GM12878 (cell line): ENCODE data around the gene ABI1. TPM values are rescaled to one million over a fixed set of nuclear protein-coding genes. Genes with fewer than 3 reads are reported as not detected.

Experiments used
- ATAC-seq: fragments of 200-7000 bp; cut with Tn5 transposase; 3 replicates; pipeline ENCODE4 v1.9.1; 2020; ENCODE audit warnings: mild to moderate bottlenecking, moderate library complexity
- BruUV-seq: library from RNA; stranded (reverse); fragments of 400-500 nt; replicated peaks from 2 replicates; lab custom pipeline; 2021; lab: Mats Ljungman, UMichigan
- CTCF ChIA-PET: fragments of 300-600 bp; sonication (Branson Sonifier 250); formaldehyde crosslinking; extraction: SDS; loops from one replicate; lab custom pipeline; 2021; ENCODE audit warnings: inconsistent platforms; lab: Yijun Ruan, JAX
- POLR2A ChIA-PET: fragments of 350-600 bp; formaldehyde crosslinking; extraction: SDS; loops from one replicate; lab custom pipeline; 2021; ENCODE audit warnings: inconsistent platforms; lab: Charles Lee
- RAD21 ChIA-PET: fragments of 300-600 bp; sonication (Branson Sonifier 250); formaldehyde crosslinking; loops from one replicate; lab custom pipeline; 2023; ENCODE audit warnings: antibody characterized with exemption; ENCODE audit not compliant: unreplicated experiment; lab: Charles Lee
- SMC1A ChIA-PET: fragments of 300-600 bp; sonication (Branson Sonifier 250); formaldehyde crosslinking; loops from one replicate; lab custom pipeline; 2023; ENCODE audit not compliant: unreplicated experiment, uncharacterized antibody; lab: Charles Lee
- DNase-seq: peaks from one replicate; pipeline ENCODE4 v3.0.0-alpha.2; 2011; ENCODE audit warnings: low read depth, low spot score
- FAIRE-seq: peaks from 3 replicates; lab custom pipeline; 2011; peaks lifted over from hg19 to GRCh38; lab: Jason Lieb, UNC
- H2AFZ ChIP-seq: 2 replicates; pipeline ENCODE4 v1.6.0; 2011; ENCODE audit warnings: low read depth, low read length, control low read depth; ENCODE audit not compliant: control insufficient read depth
- H3K27ac ChIP-seq: 2 replicates; pipeline ENCODE4 v1.5.1; 2011; ENCODE audit warnings: control low read depth; ENCODE audit not compliant: control insufficient read depth, insufficient read depth
- H3K27me3 ChIP-seq, 2 experiments: replicated peaks in 1 of 2; 2 replicates each; pipeline versions ENCODE4 v1.6.0 to v1.6.1; 2011; ENCODE audit warnings: low read length in 1 of 2; ENCODE audit not compliant: control insufficient read depth in 2 of 2, insufficient read depth in 2 of 2
- H3K36me3 ChIP-seq, 2 experiments: 2 replicates each; pipeline ENCODE4 v1.5.1; 2011; ENCODE audit warnings: low read length in 1 of 2; ENCODE audit not compliant: control insufficient read depth in 2 of 2, insufficient read depth in 2 of 2
- H3K4me1 ChIP-seq: 2 replicates; pipeline ENCODE4 v1.6.1; 2011; ENCODE audit warnings: mild to moderate bottlenecking, low read length, moderate library complexity, mixed read lengths; ENCODE audit not compliant: control insufficient read depth, insufficient read depth
- H3K4me2 ChIP-seq: 2 replicates; pipeline ENCODE4 v1.6.0; 2011; ENCODE audit warnings: control low read depth; ENCODE audit not compliant: control insufficient read depth, insufficient read depth
- H3K4me3 ChIP-seq: fragments of 200-600 bp; sonication (generic); 2 replicates; pipeline ENCODE4 v1.5.1; 2016
- H3K79me2 ChIP-seq: 2 replicates; pipeline ENCODE4 v1.6.0; 2011; ENCODE audit warnings: low read length; ENCODE audit not compliant: control insufficient read depth, insufficient read depth
- H3K9ac ChIP-seq: 2 replicates; pipeline ENCODE4 v1.8.0; 2011; ENCODE audit warnings: low read length, control low read depth, mixed read lengths; ENCODE audit not compliant: control insufficient read depth, insufficient read depth
- H3K9me3 ChIP-seq: replicated peaks from 3 replicates; pipeline ENCODE4 v1.5.1; 2011; ENCODE audit warnings: mild to moderate bottlenecking, low read length; ENCODE audit not compliant: control insufficient read depth, insufficient read depth
- H4K20me1 ChIP-seq: 2 replicates; pipeline ENCODE4 v1.6.0; 2011; ENCODE audit not compliant: control insufficient read depth, insufficient read depth
- ATF7 ChIP-seq: fragments of 450-650 bp; IDR thresholded peaks from 2 replicates; pipeline ENCODE4 v1.6.1; 2016; ENCODE audit warnings: low read depth, mild to moderate bottlenecking
- BRCA1 ChIP-seq: IDR thresholded peaks from 2 replicates; pipeline ENCODE4 v1.6.1; 2011; ENCODE audit warnings: low read depth, low read length, improper control_type of control experiment
- EED ChIP-seq: sonication (generic); IDR thresholded peaks from 2 replicates; pipeline ENCODE4 v1.6.1; 2016; ENCODE audit warnings: antibody characterized with exemption, low read depth
- EGR1 ChIP-seq, 2 experiments: IDR thresholded peaks; 1 replicate in 1 of 2; 2 replicates in 1 of 2; pipeline ENCODE4 v1.6.1; 2011 to 2012; ENCODE audit warnings: low read depth in 2 of 2, low read length in 2 of 2, borderline replicate concordance in 1 of 2, mild to moderate bottlenecking in 1 of 2, moderate library complexity in 1 of 2
- GABPA ChIP-seq: IDR thresholded peaks from 2 replicates; pipeline ENCODE4 v1.6.1; 2014; ENCODE audit warnings: antibody characterized with exemption, low read depth, mild to moderate bottlenecking, inconsistent platforms
- GATAD2B ChIP-seq: fragments of 450-650 bp; conservative IDR thresholded peaks from 2 replicates; pipeline ENCODE4 v1.6.1; 2017; ENCODE audit warnings: low read depth, mild to moderate bottlenecking, moderate library complexity
- MXI1 ChIP-seq: fragments of 150-350 bp; IDR thresholded peaks from 2 replicates; pipeline ENCODE4 v1.6.1; 2011; ENCODE audit warnings: low read depth, mild to moderate bottlenecking, inconsistent platforms, low read length, improper control_type of control experiment
- SREBF1 ChIP-seq: IDR thresholded peaks from 2 replicates; pipeline ENCODE4 v1.6.1; 2012; ENCODE audit warnings: mild to moderate bottlenecking, low read length
- SUZ12 ChIP-seq: fragments of 200-600 bp; sonication (generic); IDR thresholded peaks from one replicate; pipeline ENCODE4 v1.6.1; 2018; ENCODE audit warnings: antibody characterized with exemption, mild to moderate bottlenecking; ENCODE audit not compliant: unreplicated experiment
- TCF3 ChIP-seq: IDR thresholded peaks from 2 replicates; pipeline ENCODE4 v1.6.1; 2012; ENCODE audit warnings: low read depth, mild to moderate bottlenecking, low read length, borderline replicate concordance; ENCODE audit not compliant: insufficient read depth
- WGBS: methylation state at CpG from one replicate; pipeline ENCODE4 v1.1.6; 2016; ENCODE audit warnings: low lambda C conversion rate; ENCODE audit not compliant: insufficient replicate concordance, insufficient coverage; ENCODE audit errors: missing lambda C conversion rate; 5-methylcytosine and 5-hydroxymethylcytosine counted together
- in situ Hi-C: fragments of 300-500 bp; cut with MboI; formaldehyde crosslinking; loops from 9 replicates; pipeline ENCODE4 v1.14.3; 2018; ENCODE audit warnings: mixed read lengths
- intact Hi-C: fragments of 100-400 bp; cut with micrococcal nuclease; formaldehyde crosslinking; loops from one replicate; pipeline ENCODE4 v1.14.2; 2022; ENCODE audit not compliant: unreplicated experiment
- polyA plus RNA-seq, 11 experiments: library from polyadenylated mRNA; depleted of rRNA in 4 of 11; unstranded in 6 of 11; stranded (reverse) in 5 of 11; fragments of >200 nt; fragmentation: Nextera tagmentation in 4 of 11; fragmentation: Illumina TruSeq in 1 of 11; extraction: Ambion mirVana in 4 of 11; extraction: Trizol in 1 of 11; gene quantifications; 1 replicate in 1 of 11; 2 replicates in 10 of 11; pipeline versions ENCODE4 v1.2.1 to v1.2.3, GENCODE V29; 2011 to 2016; ENCODE audit warnings: inconsistent platforms in 2 of 11, missing spikeins in 2 of 11, low read depth in 1 of 11
- total RNA-seq, 4 experiments: library from RNA; depleted of rRNA in 3 of 4; stranded (reverse); fragments of >200 nt in 3 of 4; fragmentation: Illumina TruSeq in 1 of 4; extraction: Trizol in 1 of 4; gene quantifications; 2 replicates each; pipeline versions ENCODE4 v1.2.1 to v1.2.3, GENCODE V29; 2013 to 2021
- TF ChIP-seq, protein P1 (sequence below): fragments of 450-650 bp; conservative IDR thresholded peaks from 2 replicates; pipeline ENCODE4 v1.6.1; 2017; ENCODE audit warnings: mild to moderate bottlenecking, moderate library complexity
- TF ChIP-seq, protein P2 (sequence below): fragments of 450-650 bp; IDR thresholded peaks from 2 replicates; pipeline ENCODE4 v1.6.1; 2017; ENCODE audit warnings: mild to moderate bottlenecking, moderate library complexity
- TF ChIP-seq, protein P3 (sequence below): fragments of 450-650 bp; formaldehyde crosslinking; IDR thresholded peaks from 2 replicates; pipeline ENCODE4 v1.4.0; 2022; ENCODE audit warnings: mild to moderate bottlenecking, moderate library complexity

The ABI1 gene
- total and polyA plus RNA-seq, 10 of the 15 experiments (the other 5 are each of a cell fraction or from before 2014, with no cell fraction given), result 31.2 to 73.2 (median 50.7) TPM

DNA sequence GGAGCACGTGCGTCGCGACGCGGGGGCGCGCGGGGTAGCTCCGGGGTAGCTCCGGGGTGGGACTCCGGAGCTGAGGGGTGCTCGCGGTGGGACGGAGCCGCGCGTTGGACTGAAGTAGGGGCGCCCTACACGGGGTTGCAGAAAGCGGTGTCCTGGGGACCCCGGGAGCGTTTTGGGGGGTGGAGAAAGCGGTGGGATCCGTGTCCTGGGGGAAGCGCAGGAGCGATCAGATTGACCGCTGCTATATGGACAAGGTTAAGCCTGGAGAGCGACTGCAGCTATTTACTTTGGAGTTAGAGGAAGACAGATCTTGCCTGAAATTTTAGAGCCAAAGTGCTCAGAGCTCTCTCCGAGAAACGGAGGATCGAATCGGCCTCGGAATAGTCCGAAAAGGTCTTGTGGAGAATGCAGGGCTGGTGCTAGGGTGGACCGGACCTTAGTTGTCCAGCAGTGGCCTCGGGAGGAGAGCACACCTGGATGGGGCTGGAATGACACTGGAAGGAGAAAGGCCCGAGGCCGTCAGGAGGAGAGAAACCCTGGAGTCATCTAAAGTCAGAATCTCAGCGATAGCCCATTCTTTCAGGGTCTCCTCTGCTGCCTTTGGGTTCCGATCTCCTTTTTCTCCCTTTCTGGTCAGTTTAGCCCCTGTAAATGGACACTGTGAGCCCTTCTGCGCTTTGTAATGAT lies 162.7 kb downstream of the ABI1 start:
- Histone ChIP-seq H3K9ac (peak overlapping the region; percentile 94), H2AFZ (peak overlapping the region; percentile 92), H3K4me3 (peak overlapping the region; percentile 97), H3K36me3 (no peaks in the 10 kb centered on the region), H3K79me2 (peaks cover 54% of the 10 kb centered on the region), H3K4me1 (no peaks in the 10 kb centered on the region), H3K27ac (peak overlapping the region; percentile 89), H3K4me2 (peak overlapping the region; percentile 79), H4K20me1 (no peaks in the 10 kb centered on the region), H3K27me3 (no peaks in the 10 kb centered on the region), H3K9me3 (no peaks in the 10 kb centered on the region; the same call in 1 of the 3 replicates)
- POLR2A ChIA-PET, result interaction anchor here (0.6 to 0.9 kb wide), 2 partner anchors 122 to 217 kb away, joined by 3 to 4 read pairs; no protein-coding TSS in a partner anchor
- RAD21 ChIA-PET, result interaction anchor here (0.6 to 1.2 kb wide), 4 partner anchors 18 to 163 kb away, joined by 3 read pairs; partner anchors contain the start of gene ABI1
- BruUV-seq, result TSS peak; percentile 60
- intact Hi-C loops (no loop called here), in situ Hi-C loops (loop anchor here (10.0 kb wide), 1 partner anchor 363 kb away; no protein-coding TSS in a partner anchor)
- FAIRE-seq (no peak), ATAC-seq (no peak; the same call in 2 of the 3 replicates), DNase-seq (no peak)
- CTCF ChIA-PET, result interaction anchor here (1.1 to 1.4 kb wide), 2 partner anchors 158 to 164 kb away, joined by 3 to 4 read pairs; no protein-coding TSS in a partner anchor
- TF ChIP-seq TCF3 (no peak), BRCA1 (no peak), EED (no peak), EGR1 (IDR thresholded peaks at IDR 0.05; ENCODE audit: borderline replicate concordance in 1 of 2, low read depth in 2 of 2, low read length in 2 of 2) (peak in 1 of 2 experiments; percentile 85; a peak in 2 of 3 replicates), GABPA (0 out of 2 replicates have a peak, but pooled peaks have one; percentile 20), GATAD2B (no peak), SREBF1 (no peak), MXI1 (no peak), SUZ12 (no peak), ATF7 (no peak)
- TF ChIP-seq, protein P1, sequence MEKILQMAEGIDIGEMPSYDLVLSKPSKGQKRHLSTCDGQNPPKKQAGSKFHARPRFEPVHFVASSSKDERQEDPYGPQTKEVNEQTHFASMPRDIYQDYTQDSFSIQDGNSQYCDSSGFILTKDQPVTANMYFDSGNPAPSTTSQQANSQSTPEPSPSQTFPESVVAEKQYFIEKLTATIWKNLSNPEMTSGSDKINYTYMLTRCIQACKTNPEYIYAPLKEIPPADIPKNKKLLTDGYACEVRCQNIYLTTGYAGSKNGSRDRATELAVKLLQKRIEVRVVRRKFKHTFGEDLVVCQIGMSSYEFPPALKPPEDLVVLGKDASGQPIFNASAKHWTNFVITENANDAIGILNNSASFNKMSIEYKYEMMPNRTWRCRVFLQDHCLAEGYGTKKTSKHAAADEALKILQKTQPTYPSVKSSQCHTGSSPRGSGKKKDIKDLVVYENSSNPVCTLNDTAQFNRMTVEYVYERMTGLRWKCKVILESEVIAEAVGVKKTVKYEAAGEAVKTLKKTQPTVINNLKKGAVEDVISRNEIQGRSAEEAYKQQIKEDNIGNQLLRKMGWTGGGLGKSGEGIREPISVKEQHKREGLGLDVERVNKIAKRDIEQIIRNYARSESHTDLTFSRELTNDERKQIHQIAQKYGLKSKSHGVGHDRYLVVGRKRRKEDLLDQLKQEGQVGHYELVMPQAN, result peak; percentile 40
- TF ChIP-seq, protein P2, sequence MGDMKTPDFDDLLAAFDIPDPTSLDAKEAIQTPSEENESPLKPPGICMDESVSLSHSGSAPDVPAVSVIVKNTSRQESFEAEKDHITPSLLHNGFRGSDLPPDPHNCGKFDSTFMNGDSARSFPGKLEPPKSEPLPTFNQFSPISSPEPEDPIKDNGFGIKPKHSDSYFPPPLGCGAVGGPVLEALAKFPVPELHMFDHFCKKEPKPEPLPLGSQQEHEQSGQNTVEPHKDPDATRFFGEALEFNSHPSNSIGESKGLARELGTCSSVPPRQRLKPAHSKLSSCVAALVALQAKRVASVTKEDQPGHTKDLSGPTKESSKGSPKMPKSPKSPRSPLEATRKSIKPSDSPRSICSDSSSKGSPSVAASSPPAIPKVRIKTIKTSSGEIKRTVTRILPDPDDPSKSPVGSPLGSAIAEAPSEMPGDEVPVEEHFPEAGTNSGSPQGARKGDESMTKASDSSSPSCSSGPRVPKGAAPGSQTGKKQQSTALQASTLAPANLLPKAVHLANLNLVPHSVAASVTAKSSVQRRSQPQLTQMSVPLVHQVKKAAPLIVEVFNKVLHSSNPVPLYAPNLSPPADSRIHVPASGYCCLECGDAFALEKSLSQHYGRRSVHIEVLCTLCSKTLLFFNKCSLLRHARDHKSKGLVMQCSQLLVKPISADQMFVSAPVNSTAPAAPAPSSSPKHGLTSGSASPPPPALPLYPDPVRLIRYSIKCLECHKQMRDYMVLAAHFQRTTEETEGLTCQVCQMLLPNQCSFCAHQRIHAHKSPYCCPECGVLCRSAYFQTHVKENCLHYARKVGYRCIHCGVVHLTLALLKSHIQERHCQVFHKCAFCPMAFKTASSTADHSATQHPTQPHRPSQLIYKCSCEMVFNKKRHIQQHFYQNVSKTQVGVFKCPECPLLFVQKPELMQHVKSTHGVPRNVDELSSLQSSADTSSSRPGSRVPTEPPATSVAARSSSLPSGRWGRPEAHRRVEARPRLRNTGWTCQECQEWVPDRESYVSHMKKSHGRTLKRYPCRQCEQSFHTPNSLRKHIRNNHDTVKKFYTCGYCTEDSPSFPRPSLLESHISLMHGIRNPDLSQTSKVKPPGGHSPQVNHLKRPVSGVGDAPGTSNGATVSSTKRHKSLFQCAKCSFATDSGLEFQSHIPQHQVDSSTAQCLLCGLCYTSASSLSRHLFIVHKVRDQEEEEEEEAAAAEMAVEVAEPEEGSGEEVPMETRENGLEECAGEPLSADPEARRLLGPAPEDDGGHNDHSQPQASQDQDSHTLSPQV, result no peak
- TF ChIP-seq, protein P3, sequence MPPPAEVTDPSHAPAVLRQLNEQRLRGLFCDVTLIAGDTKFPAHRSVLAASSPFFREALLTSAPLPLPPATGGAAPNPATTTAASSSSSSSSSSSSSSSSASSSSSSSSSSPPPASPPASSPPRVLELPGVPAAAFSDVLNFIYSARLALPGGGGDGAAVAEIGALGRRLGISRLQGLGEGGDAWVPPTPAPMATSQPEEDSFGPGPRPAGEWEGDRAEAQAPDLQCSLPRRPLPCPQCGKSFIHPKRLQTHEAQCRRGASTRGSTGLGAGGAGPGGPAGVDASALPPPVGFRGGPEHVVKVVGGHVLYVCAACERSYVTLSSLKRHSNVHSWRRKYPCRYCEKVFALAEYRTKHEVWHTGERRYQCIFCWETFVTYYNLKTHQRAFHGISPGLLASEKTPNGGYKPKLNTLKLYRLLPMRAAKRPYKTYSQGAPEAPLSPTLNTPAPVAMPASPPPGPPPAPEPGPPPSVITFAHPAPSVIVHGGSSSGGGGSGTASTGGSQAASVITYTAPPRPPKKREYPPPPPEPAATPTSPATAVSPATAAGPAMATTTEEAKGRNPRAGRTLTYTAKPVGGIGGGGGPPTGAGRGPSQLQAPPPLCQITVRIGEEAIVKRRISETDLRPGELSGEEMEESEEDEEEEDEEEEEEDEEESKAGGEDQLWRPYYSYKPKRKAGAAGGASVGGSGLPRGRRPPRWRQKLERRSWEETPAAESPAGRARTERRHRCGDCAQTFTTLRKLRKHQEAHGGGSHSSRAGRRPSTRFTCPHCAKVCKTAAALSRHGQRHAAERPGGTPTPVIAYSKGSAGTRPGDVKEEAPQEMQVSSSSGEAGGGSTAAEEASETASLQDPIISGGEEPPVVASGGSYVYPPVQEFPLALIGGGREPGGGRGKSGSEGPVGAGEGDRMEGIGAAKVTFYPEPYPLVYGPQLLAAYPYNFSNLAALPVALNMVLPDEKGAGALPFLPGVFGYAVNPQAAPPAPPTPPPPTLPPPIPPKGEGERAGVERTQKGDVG, result no peak
- under 1% methylated on average over 33 of the region's 42 CpGs for WGBS
- SMC1A ChIA-PET, result interaction anchor here (0.6 kb wide), 1 partner anchor 122 kb away, joined by 3 read pairs; no protein-coding TSS in a partner anchor
